ENCODE data around the gene ADGRL4.

ADGRL4 gene

DNA sequence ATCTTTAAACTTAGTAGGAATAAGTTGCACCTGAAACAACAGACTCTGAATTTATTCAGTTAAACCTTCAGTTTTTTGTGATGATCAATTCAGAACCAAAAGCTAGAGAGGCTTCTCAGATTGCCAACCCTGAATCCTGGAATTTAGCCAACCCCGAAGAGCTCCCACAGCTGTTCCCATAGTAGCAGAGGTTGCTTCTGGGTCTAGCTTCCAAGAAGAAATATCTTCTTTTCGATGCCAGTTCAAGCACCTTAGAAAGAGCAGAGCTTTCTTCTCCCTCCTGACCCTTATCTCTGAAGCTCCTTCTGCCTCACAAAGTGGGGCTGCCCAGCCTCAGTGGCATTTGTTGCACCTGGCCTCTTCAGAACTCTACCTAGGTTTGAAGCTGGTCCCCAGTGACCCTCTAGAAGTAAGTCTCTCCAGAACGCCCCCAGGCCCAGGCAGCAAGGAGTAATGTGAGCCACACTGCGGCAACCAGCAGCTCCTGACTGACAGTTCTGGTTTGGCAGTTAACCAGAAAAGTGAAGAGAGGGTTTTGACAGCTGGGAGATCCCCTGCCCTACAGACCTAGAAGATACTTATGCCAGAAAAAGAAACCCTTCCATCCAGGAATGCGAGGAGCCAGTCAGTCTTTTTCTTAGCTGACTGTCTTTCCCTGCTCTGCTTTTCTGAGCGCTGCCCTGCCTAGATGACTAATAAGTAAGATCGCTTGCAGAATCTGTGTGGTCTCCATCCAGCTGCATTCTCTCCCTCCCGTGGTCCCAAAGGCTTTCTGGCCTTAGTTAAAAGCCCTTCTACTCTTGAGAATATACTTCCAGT lies 165.9 kb downstream of the ADGRL4 start:
- DNase-seq (ENCODE audit: insufficient read length, low spot score): no peak

More for the DNA sequence above, 165.9 kb downstream of the ADGRL4 start:
- TF ChIP-seq, protein P1, sequence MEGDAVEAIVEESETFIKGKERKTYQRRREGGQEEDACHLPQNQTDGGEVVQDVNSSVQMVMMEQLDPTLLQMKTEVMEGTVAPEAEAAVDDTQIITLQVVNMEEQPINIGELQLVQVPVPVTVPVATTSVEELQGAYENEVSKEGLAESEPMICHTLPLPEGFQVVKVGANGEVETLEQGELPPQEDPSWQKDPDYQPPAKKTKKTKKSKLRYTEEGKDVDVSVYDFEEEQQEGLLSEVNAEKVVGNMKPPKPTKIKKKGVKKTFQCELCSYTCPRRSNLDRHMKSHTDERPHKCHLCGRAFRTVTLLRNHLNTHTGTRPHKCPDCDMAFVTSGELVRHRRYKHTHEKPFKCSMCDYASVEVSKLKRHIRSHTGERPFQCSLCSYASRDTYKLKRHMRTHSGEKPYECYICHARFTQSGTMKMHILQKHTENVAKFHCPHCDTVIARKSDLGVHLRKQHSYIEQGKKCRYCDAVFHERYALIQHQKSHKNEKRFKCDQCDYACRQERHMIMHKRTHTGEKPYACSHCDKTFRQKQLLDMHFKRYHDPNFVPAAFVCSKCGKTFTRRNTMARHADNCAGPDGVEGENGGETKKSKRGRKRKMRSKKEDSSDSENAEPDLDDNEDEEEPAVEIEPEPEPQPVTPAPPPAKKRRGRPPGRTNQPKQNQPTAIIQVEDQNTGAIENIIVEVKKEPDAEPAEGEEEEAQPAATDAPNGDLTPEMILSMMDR (IDR thresholded peaks at IDR 0.05; ENCODE audit: insufficient read depth, missing control alignments): no peak
- FAIRE-seq: no peak
